Natural killer cell (primary cell): Measurements from ENCODE around the gene FAP. TPM values are rescaled to one million over a fixed set of nuclear protein-coding genes. Genes with fewer than 3 reads are reported as not detected.

Experiments
- ATAC-seq, 3 donors: fragments of 150-1000 bp in 2 of 3; fragments of 200-7000 bp in 1 of 3; cut with Tn5 transposase; 1 replicate in 1 of 3; 2 replicates in 2 of 3; pipeline ENCODE4 v1.10.0; 2021; ENCODE audit warnings: mild to moderate bottlenecking in 2 of 3, moderate library complexity in 2 of 3
- DNase-seq, 2 donors: peaks; one replicate each; pipeline versions ENCODE4 v3.0.0 to v3.0.0-alpha.2; 2013 to 2021; ENCODE audit warnings: mixed read lengths in 1 of 2
- H3K27ac ChIP-seq: one replicate; pipeline ENCODE4 v1.5.1; 2013; ENCODE audit warnings: mild to moderate bottlenecking, low read length
- H3K27me3 ChIP-seq: one replicate; pipeline ENCODE4 v1.6.1; 2013; ENCODE audit warnings: low read length; ENCODE audit not compliant: control insufficient read depth, insufficient read depth
- H3K36me3 ChIP-seq: one replicate; pipeline ENCODE4 v1.6.1; 2013; ENCODE audit warnings: low read length; ENCODE audit not compliant: control insufficient read depth, insufficient read depth
- H3K4me1 ChIP-seq: one replicate; pipeline ENCODE4 v1.6.1; 2013; ENCODE audit warnings: low read length; ENCODE audit not compliant: control insufficient read depth, insufficient read depth
- H3K4me3 ChIP-seq: one replicate; pipeline ENCODE4 v1.5.1; 2013; ENCODE audit warnings: low read length
- H3K9me3 ChIP-seq: one replicate; pipeline ENCODE4 v1.6.1; 2013; ENCODE audit warnings: low read length; ENCODE audit not compliant: control insufficient read depth, insufficient read depth
- H3K27ac Mint-ChIP-seq, 2 donors: one replicate each; pipeline ENCODE4 v1.8.0; 2022; ENCODE audit warnings: mild to moderate bottlenecking in 2 of 2, mixed read lengths in 2 of 2, moderate library complexity in 1 of 2
- H3K27me3 Mint-ChIP-seq, 2 donors: one replicate each; pipeline ENCODE4 v1.8.0; 2022; ENCODE audit warnings: low read depth in 2 of 2, mixed read lengths in 2 of 2
- H3K36me3 Mint-ChIP-seq: one replicate; pipeline ENCODE4 v1.8.0; 2022; ENCODE audit warnings: mixed read lengths
- H3K4me1 Mint-ChIP-seq, 2 donors: one replicate each; pipeline ENCODE4 v1.8.0; 2022; ENCODE audit warnings: mixed read lengths in 2 of 2
- H3K4me3 Mint-ChIP-seq: one replicate; pipeline ENCODE4 v1.8.0; 2022; ENCODE audit warnings: mild to moderate bottlenecking, moderate library complexity, mixed read lengths
- H3K9me3 Mint-ChIP-seq, 2 donors: one replicate each; pipeline ENCODE4 v1.8.0; 2022; ENCODE audit warnings: mixed read lengths in 2 of 2
- CTCF ChIP-seq: fragments of 200-600 bp; IDR thresholded peaks from one replicate; pipeline ENCODE4 v1.8.0; 2022; ENCODE audit warnings: antibody characterized with exemption
- WGBS: methylation state at CpG from one replicate; pipeline ENCODE4 v1.1.7; 2013; ENCODE audit warnings: missing lambda C conversion rate; ENCODE audit not compliant: insufficient coverage; 5-methylcytosine and 5-hydroxymethylcytosine counted together
- intact Hi-C: fragments of 100-400 bp; cut with micrococcal nuclease; formaldehyde crosslinking; loops from one replicate; pipeline ENCODE4 v1.14.2; 2022
- total RNA-seq, 4 donors: library from RNA; stranded (reverse); fragments of 120-200 nt in 1 of 4; gene quantifications; one replicate each; pipeline versions ENCODE4 v1.2.3 to v1.2.4, GENCODE V29; 2013 to 2022

Gene FAP
- total RNA-seq, 3 donors from 2014 or later (not counting 1 experiment from before 2014, with no cell fraction given): not detected

- peaks cover 17 to 44% of the 10 kb centered on the region in 2 donors for H3K27me3 Mint-ChIP-seq
- no peaks in the 10 kb centered on the region for H3K36me3 ChIP-seq
- WGBS: no CpG with 5 or more reads among the region's 1 CpG
- intact Hi-C loops: no loop called here
- H3K27ac ChIP-seq: no peak overlapping the region
- peaks cover 0 to 2% of the 10 kb centered on the region in 2 donors for H3K9me3 Mint-ChIP-seq
- no peaks in the 10 kb centered on the region for H3K9me3 ChIP-seq
- no peak overlapping the region for H3K4me3 Mint-ChIP-seq
- no peak for DNase-seq
- H3K36me3 Mint-ChIP-seq: no peaks in the 10 kb centered on the region
- H3K27ac Mint-ChIP-seq: no peak overlapping the region
- TF ChIP-seq CTCF: no peak
- ATAC-seq: no peak
- H3K27me3 ChIP-seq: no peaks in the 10 kb centered on the region
- H3K4me1 Mint-ChIP-seq: no peaks in the 10 kb centered on the region
- no peaks in the 10 kb centered on the region for H3K4me1 ChIP-seq
- H3K4me3 ChIP-seq: no peak overlapping the region
Observed at GRCh38 chr2:162245061-162245460, 1.8 kb upstream of the FAP start.

- Mint-ChIP-seq H3K4me3 (no peak overlapping the region), H3K9me3 (peaks cover 0 to 2% of the 10 kb centered on the region in 2 donors), H3K4me1 (no peaks in the 10 kb centered on the region), H3K36me3 (no peaks in the 10 kb centered on the region), H3K27ac (no peak overlapping the region), H3K27me3 (peaks cover 17 to 48% of the 10 kb centered on the region in 2 donors)
- H3K27ac ChIP-seq: no peak overlapping the region
- no peak for TF ChIP-seq CTCF
- H3K36me3 ChIP-seq: no peaks in the 10 kb centered on the region
- DNase-seq: no peak
- no peaks in the 10 kb centered on the region for H3K27me3 ChIP-seq
- no peak for ATAC-seq
- no peak overlapping the region for H3K4me3 ChIP-seq
- intact Hi-C loops: no loop called here
- no peaks in the 10 kb centered on the region for H3K4me1 ChIP-seq
- no peaks in the 10 kb centered on the region for H3K9me3 ChIP-seq
- WGBS: 87% methylated on average over 2 of the region's 2 CpGs
Observed at GRCh38 chr2:162244541-162245031, 1.3 kb upstream of the FAP start.

GRCh38 chr2:162243715-162244114 lies 470 bp upstream of the FAP start:
- H3K27ac ChIP-seq: no peak overlapping the region
- H3K36me3 ChIP-seq: no peaks in the 10 kb centered on the region
- Mint-ChIP-seq H3K4me1 (no peaks in the 10 kb centered on the region), H3K36me3 (no peaks in the 10 kb centered on the region), H3K9me3 (no peaks in the 10 kb centered on the region), H3K4me3 (no peak overlapping the region), H3K27me3 (peaks cover 17 to 55% of the 10 kb centered on the region in 2 donors), H3K27ac (no peak overlapping the region)
- no peaks in the 10 kb centered on the region for H3K4me1 ChIP-seq
- H3K27me3 ChIP-seq: no peaks in the 10 kb centered on the region
- TF ChIP-seq CTCF: no peak
- no peak for ATAC-seq
- intact Hi-C loops: no loop called here
- 91% methylated on average over 1 of the region's 1 CpG for WGBS
- no peak for DNase-seq
- no peak overlapping the region for H3K4me3 ChIP-seq
- H3K9me3 ChIP-seq: no peaks in the 10 kb centered on the region

GRCh38 chr2:162242586-162243280 lies 512 bp downstream of the FAP start:
- H3K36me3 ChIP-seq: no peaks in the 10 kb centered on the region
- no peaks in the 10 kb centered on the region for H3K27me3 ChIP-seq
- H3K27me3 Mint-ChIP-seq: peaks cover 15 to 60% of the 10 kb centered on the region in 2 donors
- intact Hi-C loops: no loop called here
- H3K27ac Mint-ChIP-seq: no peak overlapping the region
- no peak for DNase-seq
- no peak overlapping the region for H3K4me3 ChIP-seq
- H3K4me1 ChIP-seq: no peaks in the 10 kb centered on the region
- H3K4me3 Mint-ChIP-seq: no peak overlapping the region
- H3K4me1 Mint-ChIP-seq: no peaks in the 10 kb centered on the region
- no peaks in the 10 kb centered on the region for H3K36me3 Mint-ChIP-seq
- H3K9me3 ChIP-seq: no peaks in the 10 kb centered on the region
- no peak for ATAC-seq
- no peaks in the 10 kb centered on the region for H3K9me3 Mint-ChIP-seq
- no peak overlapping the region for H3K27ac ChIP-seq
- no peak for TF ChIP-seq CTCF
- WGBS: 77% methylated on average over 5 of the region's 5 CpGs
